OCI-LY7 (cell line): ENCODE data around the gene PCDH9. TPM values are rescaled to one million over a fixed set of nuclear protein-coding genes. Genes with fewer than 3 reads are reported as not detected.

Experiments
- BruUV-seq: library from RNA; stranded (reverse); fragments of 400-500 nt; replicated peaks from 2 replicates; lab custom pipeline; 2021; lab: Mats Ljungman, UMichigan
- CTCF ChIA-PET: fragments of 300-600 bp; sonication (Branson Sonifier 250); formaldehyde crosslinking; loops from one replicate; lab custom pipeline; 2022; ENCODE audit warnings: antibody characterized with exemption; ENCODE audit not compliant: unreplicated experiment; lab: Charles Lee
- POLR2A ChIA-PET: fragments of 300-600 bp; sonication (Branson Sonifier 250); formaldehyde crosslinking; loops from one replicate; lab custom pipeline; 2022; ENCODE audit warnings: antibody characterized with exemption; lab: Charles Lee
- DNase-seq: peaks from one replicate; pipeline ENCODE4 v3.0.0-alpha.2; 2015; ENCODE audit warnings: low spot score
- H2AFZ ChIP-seq: fragments of 200-600 bp; sonication (generic), shearing (Covaris generic); 2 replicates; pipeline ENCODE4 v1.6.1; 2014; ENCODE audit warnings: mild to moderate bottlenecking, antibody characterized with exemption, low read length, moderate library complexity
- H3K27ac ChIP-seq: fragments of 200-600 bp; sonication (generic); 2 replicates; pipeline ENCODE4 v1.5.1; 2014; ENCODE audit warnings: mixed run types, low read depth, mild to moderate bottlenecking, moderate library complexity, low read length, inconsistent platforms; ENCODE audit not compliant: poor library complexity, severe bottlenecking
- H3K36me3 ChIP-seq: fragments of 200-600 bp; sonication (generic); 2 replicates; pipeline ENCODE4 v1.6.1; 2014; ENCODE audit warnings: mild to moderate bottlenecking, antibody characterized with exemption, low read length, moderate library complexity, mixed read lengths; ENCODE audit not compliant: insufficient read depth
- H3K4me1 ChIP-seq: fragments of 200-600 bp; sonication (generic); 2 replicates; pipeline ENCODE4 v1.5.1; 2014; ENCODE audit warnings: mild to moderate bottlenecking, low read length; ENCODE audit not compliant: insufficient read depth, poor library complexity, severe bottlenecking
- H3K4me2 ChIP-seq: fragments of 200-600 bp; sonication (generic); 2 replicates; pipeline ENCODE4 v1.6.1; 2014; ENCODE audit warnings: mild to moderate bottlenecking, low read length
- H3K4me3 ChIP-seq: fragments of 200-600 bp; sonication (generic); 2 replicates; pipeline ENCODE4 v1.5.1; 2014; ENCODE audit warnings: mild to moderate bottlenecking, low read depth, low read length; ENCODE audit not compliant: poor library complexity, severe bottlenecking
- H3K79me2 ChIP-seq: fragments of 200-600 bp; sonication (generic); 2 replicates; pipeline ENCODE4 v1.6.1; 2016; ENCODE audit warnings: low read depth, mild to moderate bottlenecking, low read length, moderate library complexity, mixed read lengths; ENCODE audit not compliant: insufficient read depth
- H3K9me2 ChIP-seq: fragments of 200-600 bp; sonication (generic); 2 replicates; pipeline ENCODE4 v1.6.1; 2016; ENCODE audit warnings: mild to moderate bottlenecking, low read length, mixed read lengths; ENCODE audit not compliant: insufficient read depth
- H3K9me3 ChIP-seq: fragments of 200-600 bp; sonication (generic); 2 replicates; pipeline ENCODE4 v1.6.1; 2014; ENCODE audit warnings: mild to moderate bottlenecking, mixed run types, low read length, mixed read lengths
- H4K20me1 ChIP-seq: fragments of 200-600 bp; sonication (generic); 2 replicates; pipeline ENCODE4 v1.6.1; 2014; ENCODE audit warnings: mild to moderate bottlenecking, antibody characterized with exemption, low read length, moderate library complexity, mixed read lengths; ENCODE audit not compliant: insufficient read depth
- EZH2phosphoT487 ChIP-seq: fragments of 200-600 bp; sonication (generic); IDR thresholded peaks from 2 replicates; pipeline ENCODE4 v1.6.1; 2018; ENCODE audit warnings: low read depth, borderline replicate concordance, mild to moderate bottlenecking, mixed run types, antibody characterized with exemption, low read length, moderate library complexity, mixed read lengths
- intact Hi-C: fragments of 100-400 bp; cut with micrococcal nuclease; formaldehyde crosslinking; loops from one replicate; pipeline ENCODE4 v1.10.0; 2022; ENCODE audit not compliant: unreplicated experiment
- total RNA-seq, 2 experiments: library from RNA; depleted of rRNA in 1 of 2; stranded (reverse); fragments of >200 nt in 1 of 2; shearing (Covaris generic) in 1 of 2; gene quantifications; 2 replicates each; pipeline ENCODE4 v1.2.3, GENCODE V29; 2014 to 2022
- TF ChIP-seq, protein P1 (sequence below): fragments of 200-600 bp; sonication (generic); conservative IDR thresholded peaks from 2 replicates; pipeline ENCODE4 v1.5.1; 2014; ENCODE audit warnings: mild to moderate bottlenecking, antibody characterized with exemption, low read length, moderate library complexity, mixed read lengths

The PCDH9 gene
- total RNA-seq, 2 experiments from 2014 or later: 20.1 to 26.0 TPM

DNA sequence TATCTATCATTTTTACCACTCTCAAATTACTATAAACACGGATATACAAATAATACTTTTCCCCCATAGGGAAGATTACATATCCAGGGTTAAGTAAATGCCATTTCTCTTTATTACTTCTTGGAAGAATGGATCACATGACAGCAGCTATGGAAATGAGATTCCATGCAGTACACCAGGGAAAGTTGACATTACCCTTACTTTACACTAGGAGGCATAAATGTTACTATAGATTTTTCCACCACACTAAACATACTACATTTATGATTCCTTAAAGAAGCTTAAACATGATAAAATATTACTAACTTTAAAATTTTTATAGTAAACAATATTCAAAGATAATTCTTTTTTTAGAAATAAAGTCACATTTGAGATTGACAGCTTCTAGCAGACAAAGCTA lies 611.4 kb downstream of the PCDH9 start:
- H3K9me3 ChIP-seq: peaks cover 9% of the 10 kb centered on the region
- H3K27ac ChIP-seq: no peak overlapping the region
- peak; percentile 34 for DNase-seq
- intact Hi-C loops: loop anchor here (1.0 to 5.0 kb wide), 2 partner anchors 71 to 604 kb away; no protein-coding TSS in a partner anchor
- ChIA-PET POLR2A (interaction anchor here (0.8 to 1.9 kb wide), 5 partner anchors 11 to 375 kb away, joined by 3 to 6 read pairs (median 3); no protein-coding TSS in a partner anchor), CTCF (no interaction called here)
- no peak for TF ChIP-seq EZH2phosphoT487
- TF ChIP-seq, protein P1, sequence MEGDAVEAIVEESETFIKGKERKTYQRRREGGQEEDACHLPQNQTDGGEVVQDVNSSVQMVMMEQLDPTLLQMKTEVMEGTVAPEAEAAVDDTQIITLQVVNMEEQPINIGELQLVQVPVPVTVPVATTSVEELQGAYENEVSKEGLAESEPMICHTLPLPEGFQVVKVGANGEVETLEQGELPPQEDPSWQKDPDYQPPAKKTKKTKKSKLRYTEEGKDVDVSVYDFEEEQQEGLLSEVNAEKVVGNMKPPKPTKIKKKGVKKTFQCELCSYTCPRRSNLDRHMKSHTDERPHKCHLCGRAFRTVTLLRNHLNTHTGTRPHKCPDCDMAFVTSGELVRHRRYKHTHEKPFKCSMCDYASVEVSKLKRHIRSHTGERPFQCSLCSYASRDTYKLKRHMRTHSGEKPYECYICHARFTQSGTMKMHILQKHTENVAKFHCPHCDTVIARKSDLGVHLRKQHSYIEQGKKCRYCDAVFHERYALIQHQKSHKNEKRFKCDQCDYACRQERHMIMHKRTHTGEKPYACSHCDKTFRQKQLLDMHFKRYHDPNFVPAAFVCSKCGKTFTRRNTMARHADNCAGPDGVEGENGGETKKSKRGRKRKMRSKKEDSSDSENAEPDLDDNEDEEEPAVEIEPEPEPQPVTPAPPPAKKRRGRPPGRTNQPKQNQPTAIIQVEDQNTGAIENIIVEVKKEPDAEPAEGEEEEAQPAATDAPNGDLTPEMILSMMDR: peak; percentile 71
- H3K36me3 ChIP-seq: no peaks in the 10 kb centered on the region
- H3K79me2 ChIP-seq: no peaks in the 10 kb centered on the region
- H3K9me2 ChIP-seq: no peaks in the 10 kb centered on the region
- no peak overlapping the region for H2AFZ ChIP-seq
- no peak overlapping the region for H3K4me3 ChIP-seq
- no peak overlapping the region for H3K4me2 ChIP-seq
- H4K20me1 ChIP-seq: no peaks in the 10 kb centered on the region
- no TSS peak for BruUV-seq
- no peaks in the 10 kb centered on the region for H3K4me1 ChIP-seq

DNA sequence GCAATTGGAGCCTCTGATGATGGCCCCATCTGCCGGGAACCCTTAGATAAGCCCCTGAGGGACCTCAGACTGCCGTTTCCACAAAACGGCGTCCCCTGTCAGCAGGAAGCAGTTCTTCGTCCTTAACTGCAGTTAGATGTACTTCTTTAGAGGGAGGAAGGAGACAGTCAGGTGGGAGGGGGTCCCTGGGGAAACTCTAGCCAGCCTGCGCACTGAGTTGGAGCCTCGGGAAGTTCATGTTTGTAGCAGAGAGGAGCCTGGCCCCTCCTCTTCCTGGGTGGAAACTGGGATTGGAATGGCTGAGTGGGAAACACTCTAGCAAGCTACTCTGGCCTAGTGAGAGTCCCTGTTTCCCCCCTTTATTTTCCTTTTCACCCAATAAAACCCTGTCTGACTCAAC lies 612.4 kb downstream of the PCDH9 start:
- ChIA-PET CTCF (no interaction called here), POLR2A (no interaction called here)
- H3K4me3 ChIP-seq: no peak overlapping the region
- intact Hi-C loops: loop anchor here (1.0 to 5.0 kb wide), 2 partner anchors 72 to 605 kb away; no protein-coding TSS in a partner anchor
- peaks cover 9% of the 10 kb centered on the region for H3K9me3 ChIP-seq
- H3K27ac ChIP-seq: no peak overlapping the region
- H4K20me1 ChIP-seq: no peaks in the 10 kb centered on the region
- TF ChIP-seq EZH2phosphoT487: no peak
- TF ChIP-seq, protein P1: no peak
- no peaks in the 10 kb centered on the region for H3K4me1 ChIP-seq
- no peaks in the 10 kb centered on the region for H3K9me2 ChIP-seq
- DNase-seq: no peak
- H2AFZ ChIP-seq: no peak overlapping the region
- H3K79me2 ChIP-seq: no peaks in the 10 kb centered on the region
- no peak overlapping the region for H3K4me2 ChIP-seq
- H3K36me3 ChIP-seq: no peaks in the 10 kb centered on the region
- no TSS peak for BruUV-seq

DNA sequence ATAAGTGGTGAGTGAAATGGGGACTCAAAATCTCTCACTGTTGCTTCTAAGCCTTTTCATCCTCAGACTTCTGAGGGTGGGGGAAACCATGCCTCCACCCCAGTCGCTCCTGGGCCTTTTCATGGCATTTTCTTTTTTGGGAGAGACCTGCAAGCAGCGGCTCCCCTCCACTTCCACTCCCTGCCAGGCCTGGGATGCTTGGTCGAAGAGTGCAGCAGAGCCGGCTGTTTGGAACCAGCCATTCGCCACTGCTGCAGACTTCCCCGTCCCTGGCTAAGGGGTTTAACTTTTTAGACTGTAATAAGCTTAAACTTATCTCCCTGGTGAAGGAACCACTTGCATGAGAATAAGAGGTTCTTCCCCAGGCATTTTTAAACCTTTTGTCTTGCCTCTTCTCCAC lies 617.2 kb downstream of the PCDH9 start:
- Histone ChIP-seq H3K4me2 (no peak overlapping the region), H2AFZ (no peak overlapping the region), H3K9me3 (0 out of 2 replicates have a peak, but pooled peaks cover 4% of the 10 kb centered on the region), H3K36me3 (no peaks in the 10 kb centered on the region), H3K4me3 (no peak overlapping the region), H3K27ac (no peak overlapping the region), H3K9me2 (no peaks in the 10 kb centered on the region), H3K4me1 (no peaks in the 10 kb centered on the region), H3K79me2 (no peaks in the 10 kb centered on the region), H4K20me1 (no peaks in the 10 kb centered on the region)
- BruUV-seq: no TSS peak
- CTCF ChIA-PET: no interaction called here
- POLR2A ChIA-PET: interaction anchor here (0.6 to 1.0 kb wide), 4 partner anchors 12 to 217 kb away, joined by 3 to 4 read pairs (median 3); no protein-coding TSS in a partner anchor
- TF ChIP-seq EZH2phosphoT487: no peak
- TF ChIP-seq, protein P1: no peak
- no peak for DNase-seq
- intact Hi-C loops: no loop called here
